Calu3 (cell line): ENCODE results near the gene CCDC15. TPM values are rescaled to one million over a fixed set of nuclear protein-coding genes. Genes with fewer than 3 reads are reported as not detected.

ENCODE experiments used
- BruUV-seq: library from RNA; stranded (reverse); fragments of 400-500 nt; replicated peaks from 2 replicates; lab custom pipeline; 2021; lab: Mats Ljungman, UMichigan
- CTCF ChIA-PET: fragments of 300-600 bp; sonication (Branson Sonifier 250); formaldehyde crosslinking; loops from one replicate; lab custom pipeline; 2022; ENCODE audit warnings: antibody characterized with exemption; lab: Charles Lee
- DNase-seq: peaks from one replicate; pipeline ENCODE4 v3.0.0; 2022
- H3K27ac Mint-ChIP-seq: one replicate; pipeline ENCODE4 v1.8.0; 2022; ENCODE audit warnings: mixed read lengths; ENCODE audit not compliant: unreplicated experiment
- H3K27me3 Mint-ChIP-seq: one replicate; pipeline ENCODE4 v1.8.0; 2022; ENCODE audit warnings: mixed read lengths; ENCODE audit not compliant: unreplicated experiment
- H3K36me3 Mint-ChIP-seq: one replicate; pipeline ENCODE4 v1.8.0; 2022; ENCODE audit warnings: mild to moderate bottlenecking, moderate library complexity, mixed read lengths; ENCODE audit not compliant: insufficient read depth, unreplicated experiment
- H3K4me1 Mint-ChIP-seq: one replicate; pipeline ENCODE4 v1.8.0; 2022; ENCODE audit warnings: mild to moderate bottlenecking, low read depth, mixed read lengths; ENCODE audit not compliant: unreplicated experiment
- H3K4me3 Mint-ChIP-seq: one replicate; pipeline ENCODE4 v1.8.0; 2022; ENCODE audit warnings: mild to moderate bottlenecking, low read depth, moderate library complexity, mixed read lengths; ENCODE audit not compliant: unreplicated experiment
- H3K9me3 Mint-ChIP-seq: one replicate; pipeline ENCODE4 v1.8.0; 2022; ENCODE audit warnings: low read depth, mixed read lengths; ENCODE audit not compliant: unreplicated experiment
- intact Hi-C: fragments of 100-400 bp; cut with micrococcal nuclease; formaldehyde crosslinking; loops from one replicate; pipeline ENCODE4 v1.10.0; 2022; ENCODE audit not compliant: unreplicated experiment
- total RNA-seq: library from RNA; stranded (reverse); gene quantifications from 2 replicates; pipeline ENCODE4 v1.2.3, GENCODE V29; 2022
- TF ChIP-seq, protein P1 (sequence below): fragments of 200-600 bp; IDR thresholded peaks from one replicate; pipeline ENCODE4 v1.8.0; 2022; ENCODE audit warnings: antibody characterized with exemption; ENCODE audit not compliant: unreplicated experiment

CCDC15 gene
- total RNA-seq, 1 experiment from 2014 or later: 2.3 TPM

DNA sequence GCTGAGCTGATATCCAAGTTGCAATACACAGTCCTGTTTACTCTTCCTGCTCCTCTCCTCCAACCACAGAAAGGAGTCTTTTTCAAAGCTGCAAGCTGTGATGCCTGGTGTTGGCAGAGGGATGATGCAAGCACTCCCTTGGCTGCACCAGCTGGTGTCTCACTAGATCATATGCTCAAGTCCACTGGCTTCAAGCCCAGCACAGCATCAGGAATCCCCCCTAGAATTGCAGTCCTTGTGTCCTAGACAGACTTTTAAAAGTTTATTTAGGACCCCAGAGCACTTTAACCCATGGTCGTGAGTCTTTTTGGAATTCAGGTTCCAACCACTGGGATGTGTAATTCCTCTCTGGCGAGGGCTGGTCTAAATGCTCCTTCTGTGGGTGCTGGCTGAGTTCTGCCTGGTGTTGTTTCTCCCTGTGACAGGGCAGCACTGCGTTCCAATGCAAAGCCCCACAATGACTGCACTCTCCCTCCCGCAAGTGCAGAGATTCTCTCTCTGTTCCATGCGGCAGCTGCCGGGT lies 36.8 kb upstream of the CCDC15 start:
- peaks cover 55% of the 10 kb centered on the region for H3K27me3 Mint-ChIP-seq

DNA sequence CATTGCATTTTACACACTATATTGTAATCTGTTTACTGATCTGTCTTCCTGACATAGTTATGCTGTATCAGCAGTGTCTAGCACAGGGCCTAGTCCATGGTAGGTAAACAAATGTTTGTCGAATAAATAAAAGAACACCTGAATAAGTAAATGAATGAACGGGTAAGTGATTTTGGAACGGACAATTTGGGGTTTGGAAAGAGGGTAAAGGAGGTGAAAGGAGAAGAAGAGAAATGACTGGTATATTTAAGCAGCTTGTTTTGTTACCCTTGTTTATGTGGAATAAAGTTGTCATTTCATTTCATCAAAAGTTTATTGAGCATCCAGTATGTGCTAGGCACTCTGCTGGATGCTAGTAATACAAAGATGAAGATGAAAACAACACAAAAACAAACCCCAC lies 35.1 kb upstream of the CCDC15 start, which contains the start of gene HEPN1:
TSS of gene HEPN1 (plus strand) at position 301 of the 400 bp plus-strand sequence.
- no peak for DNase-seq

More for the DNA sequence above, 36.8 kb upstream of the CCDC15 start:
- H3K36me3 Mint-ChIP-seq: no peaks in the 10 kb centered on the region
- intact Hi-C loops: no loop called here
- H3K4me3 Mint-ChIP-seq: no peak overlapping the region
- CTCF ChIA-PET: no interaction called here
- no peaks in the 10 kb centered on the region for H3K9me3 Mint-ChIP-seq
- DNase-seq: no peak
- H3K27ac Mint-ChIP-seq: no peak overlapping the region
- TF ChIP-seq, protein P1, sequence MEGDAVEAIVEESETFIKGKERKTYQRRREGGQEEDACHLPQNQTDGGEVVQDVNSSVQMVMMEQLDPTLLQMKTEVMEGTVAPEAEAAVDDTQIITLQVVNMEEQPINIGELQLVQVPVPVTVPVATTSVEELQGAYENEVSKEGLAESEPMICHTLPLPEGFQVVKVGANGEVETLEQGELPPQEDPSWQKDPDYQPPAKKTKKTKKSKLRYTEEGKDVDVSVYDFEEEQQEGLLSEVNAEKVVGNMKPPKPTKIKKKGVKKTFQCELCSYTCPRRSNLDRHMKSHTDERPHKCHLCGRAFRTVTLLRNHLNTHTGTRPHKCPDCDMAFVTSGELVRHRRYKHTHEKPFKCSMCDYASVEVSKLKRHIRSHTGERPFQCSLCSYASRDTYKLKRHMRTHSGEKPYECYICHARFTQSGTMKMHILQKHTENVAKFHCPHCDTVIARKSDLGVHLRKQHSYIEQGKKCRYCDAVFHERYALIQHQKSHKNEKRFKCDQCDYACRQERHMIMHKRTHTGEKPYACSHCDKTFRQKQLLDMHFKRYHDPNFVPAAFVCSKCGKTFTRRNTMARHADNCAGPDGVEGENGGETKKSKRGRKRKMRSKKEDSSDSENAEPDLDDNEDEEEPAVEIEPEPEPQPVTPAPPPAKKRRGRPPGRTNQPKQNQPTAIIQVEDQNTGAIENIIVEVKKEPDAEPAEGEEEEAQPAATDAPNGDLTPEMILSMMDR: no peak
- no TSS peak for BruUV-seq
- H3K4me1 Mint-ChIP-seq: no peaks in the 10 kb centered on the region

DNA sequence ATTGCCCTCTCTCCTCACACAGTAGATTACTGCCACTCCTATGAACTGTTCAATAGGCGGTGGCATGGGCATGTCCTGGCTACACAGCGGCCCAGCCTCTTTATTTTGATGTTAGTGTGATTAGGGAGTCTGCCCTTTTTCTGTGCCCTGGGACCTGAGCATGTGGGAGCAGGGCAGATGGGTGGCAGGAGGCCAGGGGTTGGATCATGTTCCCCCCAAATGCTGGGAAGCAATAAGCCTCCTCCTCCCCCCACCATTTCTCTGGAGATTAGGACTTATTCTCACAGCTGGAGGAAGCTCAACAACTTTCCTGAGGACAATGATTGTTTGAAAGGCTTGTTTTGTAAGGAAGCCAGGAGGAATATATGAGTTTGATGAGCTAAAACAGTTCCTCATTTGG lies 34.1 kb upstream of the CCDC15 start:
- CTCF ChIA-PET: interaction anchor here (0.6 kb wide), 1 partner anchor 204 kb away, joined by 8 read pairs; no protein-coding TSS in a partner anchor
- TF ChIP-seq, protein P1: no peak

More for the DNA sequence above, 35.1 kb upstream of the CCDC15 start, which contains the start of gene HEPN1:
- intact Hi-C loops: no loop called here
- BruUV-seq: no TSS peak
- CTCF ChIA-PET: no interaction called here
- Mint-ChIP-seq H3K36me3 (no peaks in the 10 kb centered on the region), H3K27me3 (peaks cover 60% of the 10 kb centered on the region), H3K9me3 (no peaks in the 10 kb centered on the region), H3K4me3 (no peak within 1 kb of the TSS), H3K4me1 (no peaks in the 10 kb centered on the region), H3K27ac (no peak within 1 kb of the TSS)
- TF ChIP-seq, protein P1: no peak

DNA sequence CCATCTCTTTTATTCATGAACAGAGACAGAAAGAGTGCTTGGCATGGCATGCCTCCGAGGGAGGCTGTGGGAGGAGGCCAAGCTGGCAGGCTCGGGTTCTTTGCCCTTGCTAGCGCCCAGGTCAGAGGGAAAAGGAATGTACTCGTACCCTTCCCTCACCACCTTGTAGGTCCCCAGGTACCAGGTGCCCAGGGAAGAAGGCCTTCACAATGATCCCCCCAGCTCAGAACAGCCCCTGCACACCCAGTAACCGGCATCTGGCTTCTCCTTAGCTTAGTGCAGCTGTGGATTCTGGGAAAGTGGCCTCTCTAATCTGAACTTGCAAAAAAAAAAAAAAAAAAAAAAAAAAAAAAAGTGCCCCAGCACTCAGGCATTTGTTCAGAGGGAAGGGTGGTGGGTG lies 33.6 kb upstream of the CCDC15 start:
- no TSS peak for BruUV-seq
- no peak overlapping the region for H3K4me3 Mint-ChIP-seq
- no peaks in the 10 kb centered on the region for H3K36me3 Mint-ChIP-seq
- intact Hi-C loops: no loop called here
- H3K27ac Mint-ChIP-seq: no peak overlapping the region
- CTCF ChIA-PET: interaction anchor here (0.6 kb wide), 1 partner anchor 204 kb away, joined by 8 read pairs; no protein-coding TSS in a partner anchor
- peaks cover 65% of the 10 kb centered on the region for H3K27me3 Mint-ChIP-seq
- TF ChIP-seq, protein P1: no peak
- H3K9me3 Mint-ChIP-seq: no peaks in the 10 kb centered on the region
- DNase-seq: no peak
- no peaks in the 10 kb centered on the region for H3K4me1 Mint-ChIP-seq

More for the DNA sequence above, 34.1 kb upstream of the CCDC15 start:
- intact Hi-C loops: no loop called here
- Mint-ChIP-seq H3K27ac (no peak overlapping the region), H3K4me3 (no peak overlapping the region), H3K36me3 (no peaks in the 10 kb centered on the region), H3K4me1 (no peaks in the 10 kb centered on the region), H3K27me3 (peaks cover 65% of the 10 kb centered on the region), H3K9me3 (no peaks in the 10 kb centered on the region)
- DNase-seq: no peak
- BruUV-seq: no TSS peak
